GM18951 (cell line): Measurements from ENCODE around the gene GNG11.

Source experiments
- POLR2A ChIP-seq: IDR thresholded peaks from 4 replicates; pipeline ENCODE4 v1.6.1; 2011; ENCODE audit warnings: mild to moderate bottlenecking; ENCODE audit not compliant: insufficient read length, insufficient read depth; ENCODE audit errors: extremely low read depth
- in situ Hi-C: fragments of 300-500 bp; cut with MboI; formaldehyde crosslinking; loops from one replicate; pipeline ENCODE4 v1.12.0; 2022; ENCODE audit warnings: low sequenced_read_pairs, mixed read lengths, inconsistent platforms; ENCODE audit not compliant: unreplicated experiment

GNG11 gene

GRCh38 chr7:93895859-93896600 is 25.5 kb upstream of the GNG11 start:
- no peak for TF ChIP-seq POLR2A
- in situ Hi-C loops = no loop called here

DNA sequence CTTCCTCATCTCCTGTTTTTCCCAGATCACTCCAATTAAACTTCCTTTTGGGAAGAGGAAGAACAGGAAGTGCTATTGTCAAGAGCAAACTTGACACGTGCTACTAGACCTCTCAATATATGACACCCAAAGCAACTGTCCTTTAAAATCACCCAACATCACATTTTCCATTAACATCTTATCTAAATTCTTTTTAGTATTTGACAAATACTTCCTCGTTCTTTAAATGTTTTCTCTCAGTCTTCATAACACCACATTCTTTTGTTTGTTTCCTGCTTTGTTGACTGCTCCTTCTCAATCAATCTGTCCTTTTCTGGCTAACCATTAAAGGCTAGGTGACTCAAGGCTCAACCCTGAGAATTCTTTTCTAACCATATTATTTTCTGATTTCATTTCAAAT is 23.9 kb upstream of the GNG11 start:
- no peak for TF ChIP-seq POLR2A
- in situ Hi-C loops = no loop called here

DNA sequence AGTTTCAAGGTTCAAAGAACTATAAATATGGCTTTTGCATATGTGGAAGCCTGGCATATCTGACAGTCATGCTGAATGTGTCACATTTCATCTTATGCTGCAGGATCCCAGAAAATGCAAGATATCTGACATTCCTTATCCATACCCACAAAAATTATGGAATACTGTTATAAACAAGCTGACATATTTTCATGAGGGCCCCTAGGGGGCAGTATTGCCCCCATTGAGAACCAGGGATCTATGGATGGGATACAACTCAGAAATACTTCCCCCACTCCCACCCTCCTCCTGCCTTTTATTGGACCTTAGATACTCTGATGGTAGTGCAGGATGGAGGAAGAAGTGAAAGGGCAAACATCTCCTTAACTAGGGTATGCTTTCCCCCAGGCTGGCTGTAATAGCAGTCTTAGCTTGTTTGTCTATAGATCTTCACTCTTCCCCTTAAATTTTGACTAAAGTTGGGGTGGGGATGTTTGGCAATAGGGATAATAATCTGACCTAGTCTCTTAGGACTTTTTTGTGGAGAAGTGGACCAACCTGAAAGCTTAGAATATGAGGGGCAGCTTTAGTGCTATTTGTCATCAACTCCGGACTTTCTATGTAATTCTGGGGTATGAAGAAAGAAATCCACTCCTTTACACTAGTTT is 18.6 kb upstream of the GNG11 start:
- in situ Hi-C loops = loop anchor here (25.0 kb wide), 1 partner anchor 484 kb away; the partner anchor contains the start of gene COL1A2

DNA sequence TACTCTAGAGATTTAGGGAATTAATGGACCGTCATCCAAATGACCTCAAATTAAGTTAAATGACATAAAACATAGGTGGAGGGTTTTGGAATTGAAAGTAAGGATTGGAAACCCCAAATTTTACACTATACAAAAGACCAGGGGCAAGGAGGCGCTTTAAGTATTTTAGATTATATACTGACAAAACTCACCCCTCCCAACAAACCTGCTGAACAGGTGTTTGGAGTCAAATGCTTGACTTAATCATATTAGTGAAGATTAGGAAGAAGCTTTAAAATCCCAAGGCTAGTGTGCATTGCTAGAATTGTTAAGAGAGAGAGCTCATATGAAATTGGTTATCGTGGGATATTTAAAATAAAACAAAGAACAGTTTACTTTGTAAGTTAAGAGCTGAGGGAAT is 15.3 kb upstream of the GNG11 start, which contains the start of gene GNGT1:
Gene GNGT1, plus strand, starts transcription at position 301 of the 400 bp plus-strand sequence. CDS start 180 bp downstream, outside the sequence.
- in situ Hi-C loops = loop anchor here (25.0 kb wide), 1 partner anchor 481 kb away; the partner anchor contains the start of gene COL1A2

More for the DNA sequence above, 18.6 kb upstream of the GNG11 start:
- no peak for TF ChIP-seq POLR2A

GRCh38 chr7:93910076-93910994 is 11.2 kb upstream of the GNG11 start:
- in situ Hi-C loops = loop anchor here (10.0 to 25.0 kb wide), 2 partner anchors 174 to 477 kb away; partner anchors contain the start of gene COL1A2

More for the DNA sequence above, 15.3 kb upstream of the GNG11 start, which contains the start of gene GNGT1:
- TF ChIP-seq POLR2A = no peak

DNA sequence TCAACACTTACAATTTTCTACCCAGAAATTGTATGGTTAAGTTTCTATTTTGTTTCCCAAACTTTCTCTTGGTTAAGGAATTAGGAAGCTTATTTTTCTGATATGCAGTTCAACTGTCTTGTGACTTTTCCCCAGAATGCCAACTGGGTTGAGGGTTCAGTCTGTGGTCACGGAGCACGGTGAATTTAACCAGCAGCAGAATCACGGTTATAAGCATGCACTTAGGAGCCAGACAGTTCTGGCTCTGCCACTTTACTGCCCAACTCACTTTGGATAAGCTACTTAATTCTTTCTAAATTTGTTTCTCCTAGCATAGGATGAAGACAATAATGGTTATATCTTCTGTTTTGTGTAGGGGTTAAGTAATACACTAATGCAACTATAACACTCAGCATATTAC is 10.3 kb upstream of the GNG11 start:
- in situ Hi-C loops = loop anchor here (10.0 to 25.0 kb wide), 2 partner anchors 174 to 476 kb away; partner anchors contain the start of gene COL1A2

More at GRCh38 chr7:93910076-93910994, 11.2 kb upstream of the GNG11 start:
- no peak for TF ChIP-seq POLR2A

- in situ Hi-C loops = loop anchor here (10.0 to 25.0 kb wide), 2 partner anchors 173 to 476 kb away; partner anchors contain the start of gene COL1A2
Measured at GRCh38 chr7:93911661-93912060, 9.9 kb upstream of the GNG11 start.

- in situ Hi-C loops = loop anchor here (10.0 to 25.0 kb wide), 2 partner anchors 172 to 474 kb away; partner anchors contain the start of gene COL1A2
- no peak for TF ChIP-seq POLR2A
Measured at GRCh38 chr7:93913197-93913596, 8.3 kb upstream of the GNG11 start.

- in situ Hi-C loops = loop anchor here (10.0 to 25.0 kb wide), 2 partner anchors 170 to 473 kb away; partner anchors contain the start of gene COL1A2
- no peak for TF ChIP-seq POLR2A
Measured at GRCh38 chr7:93914581-93915066, 6.9 kb upstream of the GNG11 start.

- in situ Hi-C loops = loop anchor here (10.0 to 25.0 kb wide), 2 partner anchors 169 to 472 kb away; partner anchors contain the start of gene COL1A2
Measured at GRCh38 chr7:93915206-93915842, 6.2 kb upstream of the GNG11 start.

DNA sequence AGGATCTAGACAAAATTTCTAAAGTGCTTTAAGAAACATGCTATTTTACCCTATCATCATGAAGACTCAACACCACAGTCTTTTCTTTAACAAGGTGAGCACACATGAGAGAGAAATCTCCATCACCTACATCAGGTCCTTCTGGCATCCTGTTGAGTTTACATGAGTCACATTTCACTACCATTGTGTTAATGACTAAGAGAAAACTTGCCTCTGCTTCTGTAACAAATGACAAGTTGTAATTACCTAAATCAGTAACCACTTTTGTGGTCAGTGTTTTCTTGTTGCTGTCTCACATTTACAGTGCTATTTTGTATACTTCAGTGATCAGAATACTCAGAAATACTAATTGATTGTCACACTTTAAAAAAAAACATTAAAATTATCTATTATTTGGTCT is 5.6 kb upstream of the GNG11 start:
- in situ Hi-C loops = loop anchor here (10.0 to 25.0 kb wide), 2 partner anchors 169 to 471 kb away; partner anchors contain the start of gene COL1A2

GRCh38 chr7:93916315-93916714 is 5.2 kb upstream of the GNG11 start:
- in situ Hi-C loops = loop anchor here (10.0 to 25.0 kb wide), 2 partner anchors 168 to 471 kb away; partner anchors contain the start of gene COL1A2
